HG03457 (cell line): ENCODE data around the gene C1QL3.

Experiments used
- ATAC-seq: cut with Tn5 transposase; IDR thresholded peaks from one replicate; pipeline ENCODE4 v1.9.1; 2021; ENCODE audit warnings: moderate number of reproducible peaks; ENCODE audit not compliant: unreplicated experiment

C1QL3 gene

GRCh38 chr10:16493884-16494536 is 27.7 kb downstream of the C1QL3 start:
- no peak for ATAC-seq

- ATAC-seq: no peak
Observed at GRCh38 chr10:16491933-16492332, 29.7 kb downstream of the C1QL3 start.

- no peak for ATAC-seq
Observed at GRCh38 chr10:16490511-16490910, 31.2 kb downstream of the C1QL3 start.

GRCh38 chr10:16483241-16483917 is 38.3 kb downstream of the C1QL3 start:
- no peak for ATAC-seq

GRCh38 chr10:16481052-16481728 is 40.5 kb downstream of the C1QL3 start:
- no peak for ATAC-seq

GRCh38 chr10:16478801-16479200 is 42.9 kb downstream of the C1QL3 start:
- ATAC-seq: no peak

GRCh38 chr10:16477757-16478156 is 43.9 kb downstream of the C1QL3 start:
- ATAC-seq: no peak

- no peak for ATAC-seq
Observed at GRCh38 chr10:16472828-16473227, 48.9 kb downstream of the C1QL3 start.

- no peak for ATAC-seq
Observed at GRCh38 chr10:16470747-16471146, 50.9 kb downstream of the C1QL3 start.

GRCh38 chr10:16466001-16466400 is 55.7 kb downstream of the C1QL3 start:
- no peak for ATAC-seq
